ENCODE measurements around the gene SEMA7A.

Gene SEMA7A

GRCh38 chr15:74430510-74430951 lies 3.2 kb downstream of the SEMA7A start:
- no peak for DNase-seq (ENCODE audit: low read depth)

GRCh38 chr15:74429781-74430400 lies 3.9 kb downstream of the SEMA7A start:
- no peak for DNase-seq (ENCODE audit: low read depth)

GRCh38 chr15:74428970-74429780 lies 4.6 kb downstream of the SEMA7A start:
- no peak for DNase-seq (ENCODE audit: low read depth)

- DNase-seq (ENCODE audit: low read depth), result no peak
Observed at GRCh38 chr15:74428442-74428787, 5.3 kb downstream of the SEMA7A start.

GRCh38 chr15:74427607-74428441 lies 5.9 kb downstream of the SEMA7A start:
- no peak for DNase-seq (ENCODE audit: low read depth)

GRCh38 chr15:74426404-74427281 lies 7.1 kb downstream of the SEMA7A start:
- DNase-seq (ENCODE audit: low read depth), result no peak

- no peak for DNase-seq (ENCODE audit: low read depth)
Observed at GRCh38 chr15:74425630-74426029, 8.1 kb downstream of the SEMA7A start.

GRCh38 chr15:74424901-74425528 lies 8.7 kb downstream of the SEMA7A start:
- DNase-seq (ENCODE audit: low read depth), result no peak

GRCh38 chr15:74423431-74424257 lies 10.1 kb downstream of the SEMA7A start:
- DNase-seq (ENCODE audit: low read depth), result no peak

- no peak for DNase-seq (ENCODE audit: low read depth)
Observed at GRCh38 chr15:74422652-74423430, 10.9 kb downstream of the SEMA7A start.

GRCh38 chr15:74422265-74422651 lies 11.5 kb downstream of the SEMA7A start:
- DNase-seq (ENCODE audit: low read depth), result no peak

- no peak for DNase-seq (ENCODE audit: low read depth)
Observed at GRCh38 chr15:74421302-74422245, 12.2 kb downstream of the SEMA7A start.

- no peak for DNase-seq (ENCODE audit: low read depth)
Observed at GRCh38 chr15:74420193-74420905, 13.4 kb downstream of the SEMA7A start.

GRCh38 chr15:74419432-74419831 lies 14.3 kb downstream of the SEMA7A start:
- no peak for DNase-seq (ENCODE audit: low read depth)

GRCh38 chr15:74418575-74419338 lies 15.0 kb downstream of the SEMA7A start:
- no peak for DNase-seq (ENCODE audit: low read depth)

GRCh38 chr15:74417670-74418069 lies 16.1 kb downstream of the SEMA7A start:
- no peak for DNase-seq (ENCODE audit: low read depth)

- DNase-seq (ENCODE audit: low read depth), result no peak
Observed at GRCh38 chr15:74417225-74417624, 16.5 kb downstream of the SEMA7A start.

Measured in activated T-helper 1 cell treated with Interleukin-2 at 50 U/mL for 16 hours (primary cell).